ENCODE measurements around the gene ZBTB20. TPM values are rescaled to one million over a fixed set of nuclear protein-coding genes. Genes with fewer than 3 reads are reported as not detected.

The ZBTB20 gene
- total and polyA plus RNA-seq, 10 of the 15 experiments (the other 5 are each of a cell fraction or from before 2014, with no cell fraction given), result 0.20 to 5.5 (median 2.2) TPM

GRCh38 chr3:114590309-114591047, 556.6 kb downstream of the ZBTB20 start (continued):
- TF ChIP-seq E2F8 (IDR thresholded peaks at IDR 0.05; ENCODE audit: low read depth, partially characterized antibody), result no peak
- TF ChIP-seq BHLHE40 (IDR thresholded peaks at IDR 0.05; ENCODE audit: borderline replicate concordance in 1 of 2, low read depth in 2 of 2, low read length in 1 of 2), result no peak
- no peak for TF ChIP-seq ZZZ3 (IDR thresholded peaks at IDR 0.05; ENCODE audit: control insufficient read depth, insufficient read length, low read depth)
- TF ChIP-seq, protein P1, sequence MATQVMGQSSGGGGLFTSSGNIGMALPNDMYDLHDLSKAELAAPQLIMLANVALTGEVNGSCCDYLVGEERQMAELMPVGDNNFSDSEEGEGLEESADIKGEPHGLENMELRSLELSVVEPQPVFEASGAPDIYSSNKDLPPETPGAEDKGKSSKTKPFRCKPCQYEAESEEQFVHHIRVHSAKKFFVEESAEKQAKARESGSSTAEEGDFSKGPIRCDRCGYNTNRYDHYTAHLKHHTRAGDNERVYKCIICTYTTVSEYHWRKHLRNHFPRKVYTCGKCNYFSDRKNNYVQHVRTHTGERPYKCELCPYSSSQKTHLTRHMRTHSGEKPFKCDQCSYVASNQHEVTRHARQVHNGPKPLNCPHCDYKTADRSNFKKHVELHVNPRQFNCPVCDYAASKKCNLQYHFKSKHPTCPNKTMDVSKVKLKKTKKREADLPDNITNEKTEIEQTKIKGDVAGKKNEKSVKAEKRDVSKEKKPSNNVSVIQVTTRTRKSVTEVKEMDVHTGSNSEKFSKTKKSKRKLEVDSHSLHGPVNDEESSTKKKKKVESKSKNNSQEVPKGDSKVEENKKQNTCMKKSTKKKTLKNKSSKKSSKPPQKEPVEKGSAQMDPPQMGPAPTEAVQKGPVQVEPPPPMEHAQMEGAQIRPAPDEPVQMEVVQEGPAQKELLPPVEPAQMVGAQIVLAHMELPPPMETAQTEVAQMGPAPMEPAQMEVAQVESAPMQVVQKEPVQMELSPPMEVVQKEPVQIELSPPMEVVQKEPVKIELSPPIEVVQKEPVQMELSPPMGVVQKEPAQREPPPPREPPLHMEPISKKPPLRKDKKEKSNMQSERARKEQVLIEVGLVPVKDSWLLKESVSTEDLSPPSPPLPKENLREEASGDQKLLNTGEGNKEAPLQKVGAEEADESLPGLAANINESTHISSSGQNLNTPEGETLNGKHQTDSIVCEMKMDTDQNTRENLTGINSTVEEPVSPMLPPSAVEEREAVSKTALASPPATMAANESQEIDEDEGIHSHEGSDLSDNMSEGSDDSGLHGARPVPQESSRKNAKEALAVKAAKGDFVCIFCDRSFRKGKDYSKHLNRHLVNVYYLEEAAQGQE (IDR thresholded peaks at IDR 0.05; ENCODE audit: low read depth, low read length), result no peak
- no peak for TF ChIP-seq JUND (IDR thresholded peaks at IDR 0.05; ENCODE audit: low read depth, low read length)
- no peak for TF ChIP-seq RFX5 (IDR thresholded peaks at IDR 0.05; ENCODE audit: low read depth, low read length)
- TF ChIP-seq IKZF2 (IDR thresholded peaks at IDR 0.05), result no peak
- TF ChIP-seq ZBTB4 (CRISPR knock-in tag; IDR thresholded peaks at IDR 0.05), result no peak
- TF ChIP-seq EGR1 (IDR thresholded peaks at IDR 0.05; ENCODE audit: borderline replicate concordance in 1 of 2, low read depth in 2 of 2, low read length in 2 of 2), result no peak
- TF ChIP-seq HCFC1 (IDR thresholded peaks at IDR 0.05; ENCODE audit: low read length), result no peak
- TF ChIP-seq ZNF207 (IDR thresholded peaks at IDR 0.05; ENCODE audit: borderline replicate concordance), result no peak
